ENCODE measurements around the gene MROH2A.

The MROH2A gene

GRCh38 chr2:233791151-233791882, 13.2 kb downstream of the MROH2A start:
- Histone ChIP-seq H3K27ac (ENCODE audit: low read depth in 2 of 2, low read length in 2 of 2) (no peak overlapping the region), H3K9me3 (ENCODE audit: control insufficient read depth in 2 of 2, low read length in 2 of 2) (no peaks in the 10 kb centered on the region), H3K9ac (ENCODE audit: low read depth in 1 of 2, low read length in 2 of 2) (no peak overlapping the region), H3K4me1 (ENCODE audit: control insufficient read depth in 2 of 2, insufficient read depth in 2 of 2, low read length in 2 of 2) (no peaks in the 10 kb centered on the region), H3K36me3 (ENCODE audit: control insufficient read depth in 2 of 2, insufficient read depth in 2 of 2, low read length in 2 of 2) (no peaks in the 10 kb centered on the region), H3K4me3 (ENCODE audit: low read length in 2 of 2) (no peak overlapping the region), H3K27me3 (ENCODE audit: control insufficient read depth in 2 of 2, insufficient read depth in 2 of 2, low read length in 2 of 2) (peaks cover 0 to 3% of the 10 kb centered on the region in 2 donors)

DNA sequence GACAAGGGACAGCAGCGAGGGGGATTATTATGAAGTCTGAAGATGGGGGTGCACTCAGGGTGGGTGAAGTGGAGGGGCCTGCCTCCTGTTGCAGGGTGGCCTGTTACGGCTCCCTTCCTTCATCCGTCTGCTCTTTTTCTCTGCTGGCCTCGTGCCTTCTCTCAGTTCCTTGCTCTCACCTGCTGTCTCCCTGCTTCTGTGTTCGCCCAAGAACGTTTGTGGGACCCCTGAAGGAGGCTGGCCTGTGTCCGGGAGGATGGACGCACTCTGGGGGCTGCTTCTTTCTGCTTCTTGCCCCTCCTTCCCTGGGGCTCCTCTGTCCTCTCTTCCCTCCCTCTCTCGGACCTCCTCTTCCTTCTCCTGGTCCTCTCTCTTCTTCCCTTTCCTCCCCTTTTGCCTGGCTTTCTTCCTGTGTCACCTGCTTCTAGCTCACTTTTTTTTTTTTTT, 13.8 kb downstream of the MROH2A start:
- no peak overlapping the region for H3K27ac ChIP-seq (ENCODE audit: low read depth in 2 of 2, low read length in 2 of 2)
- no peaks in the 10 kb centered on the region for H3K9me3 ChIP-seq (ENCODE audit: control insufficient read depth in 2 of 2, low read length in 2 of 2)
- H3K27me3 ChIP-seq (ENCODE audit: control insufficient read depth in 2 of 2, insufficient read depth in 2 of 2, low read length in 2 of 2): peaks cover 0 to 3% of the 10 kb centered on the region in 2 donors
- H3K4me3 ChIP-seq (ENCODE audit: low read length in 2 of 2): no peak overlapping the region
- no peaks in the 10 kb centered on the region for H3K36me3 ChIP-seq (ENCODE audit: control insufficient read depth in 2 of 2, insufficient read depth in 2 of 2, low read length in 2 of 2)
- H3K4me1 ChIP-seq (ENCODE audit: control insufficient read depth in 2 of 2, insufficient read depth in 2 of 2, low read length in 2 of 2): no peaks in the 10 kb centered on the region
- H3K9ac ChIP-seq (ENCODE audit: low read depth in 1 of 2, low read length in 2 of 2): no peak overlapping the region

GRCh38 chr2:233792720-233793119, 14.6 kb downstream of the MROH2A start:
- Histone ChIP-seq H3K4me3 (ENCODE audit: low read length in 2 of 2) (no peak overlapping the region), H3K9ac (ENCODE audit: low read depth in 1 of 2, low read length in 2 of 2) (no peak overlapping the region), H3K36me3 (ENCODE audit: control insufficient read depth in 2 of 2, insufficient read depth in 2 of 2, low read length in 2 of 2) (no peaks in the 10 kb centered on the region), H3K27ac (ENCODE audit: low read depth in 2 of 2, low read length in 2 of 2) (no peak overlapping the region), H3K9me3 (ENCODE audit: control insufficient read depth in 2 of 2, low read length in 2 of 2) (no peaks in the 10 kb centered on the region), H3K4me1 (ENCODE audit: control insufficient read depth in 2 of 2, insufficient read depth in 2 of 2, low read length in 2 of 2) (no peaks in the 10 kb centered on the region), H3K27me3 (ENCODE audit: control insufficient read depth in 2 of 2, insufficient read depth in 2 of 2, low read length in 2 of 2) (peaks cover 0 to 3% of the 10 kb centered on the region in 2 donors)

DNA sequence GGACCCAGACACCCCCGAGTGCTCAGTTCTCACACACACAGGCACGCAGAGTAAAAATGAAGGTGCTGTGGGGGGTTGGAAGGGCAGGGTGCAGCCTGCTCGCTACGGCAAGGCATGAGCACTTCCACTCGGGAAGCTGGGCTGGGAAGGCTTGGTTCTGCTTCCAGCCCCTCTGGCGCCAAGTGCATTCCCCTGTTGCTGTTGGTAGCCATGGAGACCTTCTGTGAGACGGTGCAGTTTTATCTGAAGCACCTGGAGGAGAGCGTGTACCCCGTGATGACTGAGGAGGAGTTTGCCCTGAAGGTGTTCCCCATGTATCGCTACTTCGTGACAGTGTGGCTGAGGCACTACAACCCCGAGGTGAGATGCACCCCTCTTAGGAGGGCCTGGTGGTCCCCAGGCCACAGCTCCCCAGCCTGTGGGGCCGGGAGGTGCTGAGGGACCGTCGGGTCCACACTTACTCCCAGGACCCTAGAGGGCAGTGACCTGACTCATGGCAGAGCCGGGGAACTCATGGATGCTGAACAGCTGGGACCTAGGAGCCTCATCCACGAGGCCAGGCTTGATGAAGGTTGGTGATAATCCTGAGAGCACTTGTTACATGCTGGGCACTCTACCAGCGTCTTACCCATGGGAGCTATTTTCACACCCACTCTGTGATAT, 15.5 kb downstream of the MROH2A start:
- Histone ChIP-seq H3K4me3 (ENCODE audit: low read length in 2 of 2) (no peak overlapping the region), H3K9ac (ENCODE audit: low read depth in 1 of 2, low read length in 2 of 2) (no peak overlapping the region), H3K27me3 (ENCODE audit: control insufficient read depth in 2 of 2, insufficient read depth in 2 of 2, low read length in 2 of 2) (peaks cover 0 to 3% of the 10 kb centered on the region in 2 donors), H3K36me3 (ENCODE audit: control insufficient read depth in 2 of 2, insufficient read depth in 2 of 2, low read length in 2 of 2) (no peaks in the 10 kb centered on the region), H3K4me1 (ENCODE audit: control insufficient read depth in 2 of 2, insufficient read depth in 2 of 2, low read length in 2 of 2) (no peaks in the 10 kb centered on the region), H3K27ac (ENCODE audit: low read depth in 2 of 2, low read length in 2 of 2) (no peak overlapping the region), H3K9me3 (ENCODE audit: control insufficient read depth in 2 of 2, low read length in 2 of 2) (no peaks in the 10 kb centered on the region)

- no peak overlapping the region for H3K4me3 ChIP-seq (ENCODE audit: low read length in 2 of 2)
- H3K27me3 ChIP-seq (ENCODE audit: control insufficient read depth in 2 of 2, insufficient read depth in 2 of 2, low read length in 2 of 2): peaks cover 0 to 3% of the 10 kb centered on the region in 2 donors
- no peaks in the 10 kb centered on the region for H3K9me3 ChIP-seq (ENCODE audit: control insufficient read depth in 2 of 2, low read length in 2 of 2)
- H3K4me1 ChIP-seq (ENCODE audit: control insufficient read depth in 2 of 2, insufficient read depth in 2 of 2, low read length in 2 of 2): no peaks in the 10 kb centered on the region
- no peaks in the 10 kb centered on the region for H3K36me3 ChIP-seq (ENCODE audit: control insufficient read depth in 2 of 2, insufficient read depth in 2 of 2, low read length in 2 of 2)
- H3K9ac ChIP-seq (ENCODE audit: low read depth in 1 of 2, low read length in 2 of 2): no peak overlapping the region
- no peak overlapping the region for H3K27ac ChIP-seq (ENCODE audit: low read depth in 2 of 2, low read length in 2 of 2)
These were observed 16.1 kb downstream of the MROH2A start for GRCh38 chr2:233794128-233794658.

- H3K4me3 ChIP-seq (ENCODE audit: low read length in 2 of 2): no peak overlapping the region
- no peak overlapping the region for H3K9ac ChIP-seq (ENCODE audit: low read depth in 1 of 2, low read length in 2 of 2)
- H3K4me1 ChIP-seq (ENCODE audit: control insufficient read depth in 2 of 2, insufficient read depth in 2 of 2, low read length in 2 of 2): no peaks in the 10 kb centered on the region
- no peak overlapping the region for H3K27ac ChIP-seq (ENCODE audit: low read depth in 2 of 2, low read length in 2 of 2)
- H3K36me3 ChIP-seq (ENCODE audit: control insufficient read depth in 2 of 2, insufficient read depth in 2 of 2, low read length in 2 of 2): no peaks in the 10 kb centered on the region
- H3K27me3 ChIP-seq (ENCODE audit: control insufficient read depth in 2 of 2, insufficient read depth in 2 of 2, low read length in 2 of 2): peaks cover 0 to 3% of the 10 kb centered on the region in 2 donors
- H3K9me3 ChIP-seq (ENCODE audit: control insufficient read depth in 2 of 2, low read length in 2 of 2): no peaks in the 10 kb centered on the region
These were observed 17.6 kb downstream of the MROH2A start for GRCh38 chr2:233795735-233796171.

DNA sequence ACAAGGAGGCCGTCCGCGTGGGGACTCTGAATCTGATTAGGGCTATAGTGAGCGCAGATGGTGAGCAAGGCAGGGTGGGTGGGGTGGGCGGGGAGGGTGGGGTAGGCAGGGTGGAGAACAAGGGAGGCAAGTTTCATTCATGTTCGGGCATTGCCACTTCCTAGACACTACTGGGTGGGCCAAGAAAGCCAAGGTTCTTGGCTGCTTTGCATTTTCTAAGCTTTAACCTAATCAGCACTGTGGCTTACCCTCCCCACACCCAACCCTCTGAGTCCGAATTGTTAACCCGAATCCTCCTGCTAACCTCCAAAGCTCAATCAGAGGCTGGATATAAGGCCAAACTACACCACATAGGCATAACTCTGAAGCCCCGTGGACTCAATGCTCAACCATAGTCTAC, 18.1 kb downstream of the MROH2A start:
- no peaks in the 10 kb centered on the region for H3K9me3 ChIP-seq (ENCODE audit: control insufficient read depth in 2 of 2, low read length in 2 of 2)
- no peaks in the 10 kb centered on the region for H3K36me3 ChIP-seq (ENCODE audit: control insufficient read depth in 2 of 2, insufficient read depth in 2 of 2, low read length in 2 of 2)
- no peak overlapping the region for H3K27ac ChIP-seq (ENCODE audit: low read depth in 2 of 2, low read length in 2 of 2)
- H3K4me1 ChIP-seq (ENCODE audit: control insufficient read depth in 2 of 2, insufficient read depth in 2 of 2, low read length in 2 of 2): no peaks in the 10 kb centered on the region
- no peak overlapping the region for H3K4me3 ChIP-seq (ENCODE audit: low read length in 2 of 2)
- no peak overlapping the region for H3K9ac ChIP-seq (ENCODE audit: low read depth in 1 of 2, low read length in 2 of 2)
- peaks cover 0 to 3% of the 10 kb centered on the region in 2 donors for H3K27me3 ChIP-seq (ENCODE audit: control insufficient read depth in 2 of 2, insufficient read depth in 2 of 2, low read length in 2 of 2)

DNA sequence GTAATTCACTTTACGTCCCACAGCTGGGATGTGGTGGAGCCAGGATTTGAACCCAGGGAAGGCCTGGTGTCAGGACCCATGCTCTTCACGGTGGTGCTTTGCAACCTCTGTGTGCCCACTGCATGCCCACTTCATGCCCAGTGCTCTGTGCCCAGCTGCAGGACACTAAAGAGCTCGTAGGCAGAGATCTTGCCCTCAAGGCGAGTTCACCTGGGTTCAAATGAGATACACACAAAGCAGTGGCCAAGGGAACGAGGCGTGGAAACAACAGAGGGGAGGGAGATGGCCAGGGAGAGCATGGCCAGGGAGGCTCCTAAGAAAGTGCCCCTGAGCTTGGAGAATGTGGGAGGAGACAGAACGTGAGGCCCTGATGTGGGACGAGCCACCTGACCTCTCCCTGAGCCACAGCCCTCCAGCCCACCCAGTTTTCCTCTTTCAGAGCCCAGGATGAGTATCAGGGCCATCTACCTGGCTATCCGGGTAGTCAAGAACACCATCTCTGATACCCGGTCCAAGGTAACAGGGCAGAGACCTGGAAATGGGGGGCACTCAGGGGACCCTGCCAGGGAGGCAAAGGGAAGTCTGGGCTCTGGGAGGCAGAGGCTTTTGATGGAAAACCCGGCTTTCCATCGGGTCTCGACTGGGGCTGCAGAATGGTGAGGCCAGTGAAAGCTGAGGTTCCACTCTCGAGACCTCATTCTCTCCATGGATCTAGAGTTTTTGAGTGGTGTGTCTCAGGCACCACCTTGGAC, 20.4 kb downstream of the MROH2A start:
- no peak overlapping the region for H3K9ac ChIP-seq (ENCODE audit: low read depth in 1 of 2, low read length in 2 of 2)
- peaks cover 0 to 4% of the 10 kb centered on the region in 2 donors for H3K27me3 ChIP-seq (ENCODE audit: control insufficient read depth in 2 of 2, insufficient read depth in 2 of 2, low read length in 2 of 2)
- no peaks in the 10 kb centered on the region for H3K36me3 ChIP-seq (ENCODE audit: control insufficient read depth in 2 of 2, insufficient read depth in 2 of 2, low read length in 2 of 2)
- no peaks in the 10 kb centered on the region for H3K9me3 ChIP-seq (ENCODE audit: control insufficient read depth in 2 of 2, low read length in 2 of 2)
- H3K4me1 ChIP-seq (ENCODE audit: control insufficient read depth in 2 of 2, insufficient read depth in 2 of 2, low read length in 2 of 2): no peaks in the 10 kb centered on the region
- H3K4me3 ChIP-seq (ENCODE audit: low read length in 2 of 2): no peak overlapping the region
- H3K27ac ChIP-seq (ENCODE audit: low read depth in 2 of 2, low read length in 2 of 2): no peak overlapping the region

GRCh38 chr2:233799087-233799665, 21.0 kb downstream of the MROH2A start:
- Histone ChIP-seq H3K27me3 (ENCODE audit: control insufficient read depth in 2 of 2, insufficient read depth in 2 of 2, low read length in 2 of 2) (peaks cover 0 to 9% of the 10 kb centered on the region in 2 donors), H3K27ac (ENCODE audit: low read depth in 2 of 2, low read length in 2 of 2) (no peak overlapping the region), H3K9ac (ENCODE audit: low read depth in 1 of 2, low read length in 2 of 2) (no peak overlapping the region), H3K36me3 (ENCODE audit: control insufficient read depth in 2 of 2, insufficient read depth in 2 of 2, low read length in 2 of 2) (no peaks in the 10 kb centered on the region), H3K4me1 (ENCODE audit: control insufficient read depth in 2 of 2, insufficient read depth in 2 of 2, low read length in 2 of 2) (no peaks in the 10 kb centered on the region), H3K9me3 (ENCODE audit: control insufficient read depth in 2 of 2, low read length in 2 of 2) (no peaks in the 10 kb centered on the region), H3K4me3 (ENCODE audit: low read length in 2 of 2) (no peak overlapping the region)
